Upper lobe of right lung (tissue), 1 donor: ENCODE results near the gene EXOC4. TPM values are rescaled to one million over a fixed set of nuclear protein-coding genes. Genes with fewer than 3 reads are reported as not detected.

Source experiments
- ATAC-seq: fragments of 200-7000 bp; cut with Tn5 transposase; one replicate; pipeline ENCODE4 v1.9.1; 2020; ENCODE audit warnings: mild to moderate bottlenecking, moderate library complexity
- DNase-seq: peaks from one replicate; pipeline ENCODE4 v3.0.0-alpha.2; 2020
- H3K27ac ChIP-seq: fragments of 200-600 bp; one replicate; pipeline ENCODE4 v1.8.0; 2022
- H3K27me3 ChIP-seq: fragments of 200-600 bp; one replicate; pipeline ENCODE4 v1.8.0; 2022; ENCODE audit warnings: mild to moderate bottlenecking
- H3K36me3 ChIP-seq: fragments of 200-600 bp; one replicate; pipeline ENCODE4 v1.8.0; 2022
- H3K4me1 ChIP-seq: fragments of 200-600 bp; one replicate; pipeline ENCODE4 v1.8.0; 2022
- H3K4me3 ChIP-seq: fragments of 200-600 bp; one replicate; pipeline ENCODE4 v1.8.0; 2022; ENCODE audit warnings: mild to moderate bottlenecking
- H3K9me3 ChIP-seq: fragments of 200-600 bp; one replicate; pipeline ENCODE4 v1.8.0; 2022
- CTCF ChIP-seq: fragments of 200-600 bp; IDR thresholded peaks from one replicate; pipeline ENCODE4 v1.8.0; 2022; ENCODE audit warnings: antibody characterized with exemption
- intact Hi-C: fragments of 100-400 bp; cut with DNase I; formaldehyde crosslinking; loops from one replicate; pipeline ENCODE4 v1.11.0; 2022
- total RNA-seq: library from RNA; stranded (reverse); fragmentation: NEBNext Ultra II Directional; extraction: Animal tissue kit (Norgen Biotek cat#: 25700); gene quantifications from one replicate; pipeline ENCODE4 v1.2.1, GENCODE V29; 2021
- donor health status: DM: no; HTN: yes; CAD: no; lungs with severe emphysema.

EXOC4 gene
- total RNA-seq, 1 donor from 2014 or later: 73.5 TPM

GRCh38 chr7:133431134-133431724, 178.4 kb downstream of the EXOC4 start:
- Histone ChIP-seq H3K27me3 (no peaks in the 10 kb centered on the region), H3K4me1 (peaks cover 5% of the 10 kb centered on the region), H3K9me3 (no peaks in the 10 kb centered on the region), H3K27ac (no peak overlapping the region), H3K36me3 (no peaks in the 10 kb centered on the region), H3K4me3 (no peak overlapping the region)
- intact Hi-C loops: no loop called here
- no peak for ATAC-seq
- no peak for TF ChIP-seq CTCF
- DNase-seq: no peak

GRCh38 chr7:133433165-133433812, 180.4 kb downstream of the EXOC4 start:
- Histone ChIP-seq H3K9me3 (no peaks in the 10 kb centered on the region), H3K4me1 (peaks cover 5% of the 10 kb centered on the region), H3K4me3 (no peak overlapping the region), H3K36me3 (no peaks in the 10 kb centered on the region), H3K27ac (no peak overlapping the region), H3K27me3 (no peaks in the 10 kb centered on the region)
- no peak for TF ChIP-seq CTCF
- intact Hi-C loops: no loop called here
- ATAC-seq (no peak), DNase-seq (no peak)

GRCh38 chr7:133434246-133434865, 181.5 kb downstream of the EXOC4 start:
- no peak overlapping the region for H3K27ac ChIP-seq
- peaks cover 5% of the 10 kb centered on the region for H3K4me1 ChIP-seq
- H3K9me3 ChIP-seq: no peaks in the 10 kb centered on the region
- H3K4me3 ChIP-seq: no peak overlapping the region
- intact Hi-C loops: no loop called here
- H3K36me3 ChIP-seq: no peaks in the 10 kb centered on the region
- H3K27me3 ChIP-seq: no peaks in the 10 kb centered on the region
- TF ChIP-seq CTCF: peak; percentile 51
- ATAC-seq (no peak), DNase-seq (no peak)

GRCh38 chr7:133436014-133436428, 183.1 kb downstream of the EXOC4 start:
- H3K4me3 ChIP-seq: no peak overlapping the region
- no peaks in the 10 kb centered on the region for H3K9me3 ChIP-seq
- no peaks in the 10 kb centered on the region for H3K27me3 ChIP-seq
- H3K36me3 ChIP-seq: no peaks in the 10 kb centered on the region
- H3K27ac ChIP-seq: no peak overlapping the region
- intact Hi-C loops: no loop called here
- peak; percentile 52 for ATAC-seq
- peaks cover 5% of the 10 kb centered on the region for H3K4me1 ChIP-seq
- DNase-seq: no peak
- no peak for TF ChIP-seq CTCF

GRCh38 chr7:133437544-133437943, 184.7 kb downstream of the EXOC4 start:
- TF ChIP-seq CTCF: no peak
- no peak for DNase-seq
- H3K4me3 ChIP-seq: no peak overlapping the region
- H3K4me1 ChIP-seq: peaks cover 5% of the 10 kb centered on the region
- H3K27me3 ChIP-seq: no peaks in the 10 kb centered on the region
- no peaks in the 10 kb centered on the region for H3K9me3 ChIP-seq
- H3K36me3 ChIP-seq: no peaks in the 10 kb centered on the region
- no peak overlapping the region for H3K27ac ChIP-seq
- intact Hi-C loops: no loop called here
- ATAC-seq: no peak
